HEK293T (cell line): ENCODE results near the gene CLCNKB.

Experiments used
- ARNT ChIP-seq: fragments of 450-650 bp; IDR thresholded peaks from 2 replicates; pipeline ENCODE4 v1.6.1; 2017; ENCODE audit warnings: mild to moderate bottlenecking
- CTBP1 ChIP-seq: fragments of 450-650 bp; IDR thresholded peaks from 2 replicates; pipeline ENCODE4 v1.6.1; 2016; ENCODE audit warnings: borderline replicate concordance
- FOXA1 ChIP-seq: fragments of 450-650 bp; IDR thresholded peaks from 2 replicates; pipeline ENCODE4 v1.6.1; 2016; ENCODE audit warnings: mild to moderate bottlenecking
- FOXM1 ChIP-seq: fragments of 450-650 bp; IDR thresholded peaks from 2 replicates; pipeline ENCODE4 v1.6.1; 2017; ENCODE audit warnings: mild to moderate bottlenecking, borderline replicate concordance
- HDGF ChIP-seq: fragments of 450-650 bp; IDR thresholded peaks from 2 replicates; pipeline ENCODE4 v1.6.1; 2017; ENCODE audit warnings: antibody characterized with exemption, borderline replicate concordance

GRCh38 chr1:16088351-16088911 is 44.8 kb downstream of the CLCNKB start:
- TF ChIP-seq CTBP1: no peak
- TF ChIP-seq ARNT: no peak
- TF ChIP-seq FOXA1: no peak
- no peak for TF ChIP-seq HDGF
- no peak for TF ChIP-seq FOXM1
